Tibial nerve (tissue), 3 donors: Measurements from ENCODE around the gene MIPEP.

ENCODE experiments used
- CTCF ChIP-seq, 5 experiments: fragments of 200-600 bp in 3 of 5; fragments of 450-650 bp in 2 of 5; sonication (generic) in 3 of 5; IDR thresholded peaks; one replicate each; pipeline ENCODE4 v1.5.1; 2016 to 2019; ENCODE audit warnings: antibody characterized with exemption in 5 of 5, mild to moderate bottlenecking in 3 of 5, moderate library complexity in 2 of 5
- POLR2A ChIP-seq, 2 donors: fragments of 450-650 bp; IDR thresholded peaks; one replicate each; pipeline ENCODE4 v1.6.1; 2017; ENCODE audit warnings: antibody characterized with exemption in 2 of 2, mild to moderate bottlenecking in 2 of 2, moderate library complexity in 2 of 2

- TF ChIP-seq CTCF (IDR thresholded peaks at IDR 0.05) (no peak), POLR2A (IDR thresholded peaks at IDR 0.05) (no peak)
Measured at GRCh38 chr13:23796551-23796950, 92.6 kb downstream of the MIPEP start.
